Endothelial cell (in vitro differentiated cells): Measurements from ENCODE around the gene WSCD1. TPM values are rescaled to one million over a fixed set of nuclear protein-coding genes. Genes with fewer than 3 reads are reported as not detected.

ENCODE experiments used
- DNase-seq: peaks from one replicate; pipeline ENCODE4 v3.0.0; 2021; ENCODE audit warnings: low spot score
- H3K27ac Mint-ChIP-seq: one replicate; pipeline ENCODE4 v1.8.0; 2021; ENCODE audit warnings: mixed read lengths, inconsistent platforms; ENCODE audit not compliant: unreplicated experiment
- H3K27me3 Mint-ChIP-seq: one replicate; pipeline ENCODE4 v1.8.0; 2021; ENCODE audit warnings: mild to moderate bottlenecking, moderate library complexity, mixed read lengths, inconsistent platforms; ENCODE audit not compliant: unreplicated experiment
- H3K36me3 Mint-ChIP-seq: one replicate; pipeline ENCODE4 v1.8.0; 2021; ENCODE audit warnings: mild to moderate bottlenecking, low read depth, mixed read lengths, inconsistent platforms; ENCODE audit not compliant: unreplicated experiment
- H3K4me1 Mint-ChIP-seq: one replicate; pipeline ENCODE4 v1.8.0; 2021; ENCODE audit warnings: mild to moderate bottlenecking, mixed read lengths, inconsistent platforms; ENCODE audit not compliant: unreplicated experiment
- H3K4me3 Mint-ChIP-seq: one replicate; pipeline ENCODE4 v1.8.0; 2021; ENCODE audit warnings: mild to moderate bottlenecking, mixed read lengths, inconsistent platforms; ENCODE audit not compliant: unreplicated experiment
- H3K9me3 Mint-ChIP-seq: one replicate; pipeline ENCODE4 v1.8.0; 2021; ENCODE audit warnings: mixed read lengths, inconsistent platforms; ENCODE audit not compliant: unreplicated experiment
- total RNA-seq: library from RNA; stranded (reverse); fragmentation: NEBNext Ultra II Directional; extraction: Animal tissue kit (Norgen Biotek cat#: 25700); gene quantifications from one replicate; pipeline ENCODE4 v1.2.1, GENCODE V29; 2021; ENCODE audit not compliant: unreplicated experiment
- TF ChIP-seq, protein P1 (sequence below): fragments of 200-600 bp; sonication (generic); IDR thresholded peaks from one replicate; pipeline ENCODE4 v1.5.0; 2021; ENCODE audit warnings: antibody characterized with exemption; ENCODE audit not compliant: unreplicated experiment

Gene WSCD1
- total RNA-seq, 1 donor from 2014 or later = 43.9 TPM

- Mint-ChIP-seq H3K27ac (no peak overlapping the region), H3K9me3 (no peaks in the 10 kb centered on the region), H3K4me1 (peaks cover 20% of the 10 kb centered on the region), H3K36me3 (no peaks in the 10 kb centered on the region), H3K4me3 (no peak overlapping the region), H3K27me3 (peaks cover 1% of the 10 kb centered on the region)
- no peak for DNase-seq
- TF ChIP-seq, protein P1, sequence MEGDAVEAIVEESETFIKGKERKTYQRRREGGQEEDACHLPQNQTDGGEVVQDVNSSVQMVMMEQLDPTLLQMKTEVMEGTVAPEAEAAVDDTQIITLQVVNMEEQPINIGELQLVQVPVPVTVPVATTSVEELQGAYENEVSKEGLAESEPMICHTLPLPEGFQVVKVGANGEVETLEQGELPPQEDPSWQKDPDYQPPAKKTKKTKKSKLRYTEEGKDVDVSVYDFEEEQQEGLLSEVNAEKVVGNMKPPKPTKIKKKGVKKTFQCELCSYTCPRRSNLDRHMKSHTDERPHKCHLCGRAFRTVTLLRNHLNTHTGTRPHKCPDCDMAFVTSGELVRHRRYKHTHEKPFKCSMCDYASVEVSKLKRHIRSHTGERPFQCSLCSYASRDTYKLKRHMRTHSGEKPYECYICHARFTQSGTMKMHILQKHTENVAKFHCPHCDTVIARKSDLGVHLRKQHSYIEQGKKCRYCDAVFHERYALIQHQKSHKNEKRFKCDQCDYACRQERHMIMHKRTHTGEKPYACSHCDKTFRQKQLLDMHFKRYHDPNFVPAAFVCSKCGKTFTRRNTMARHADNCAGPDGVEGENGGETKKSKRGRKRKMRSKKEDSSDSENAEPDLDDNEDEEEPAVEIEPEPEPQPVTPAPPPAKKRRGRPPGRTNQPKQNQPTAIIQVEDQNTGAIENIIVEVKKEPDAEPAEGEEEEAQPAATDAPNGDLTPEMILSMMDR = no peak
These were observed 94.8 kb downstream of the WSCD1 start for GRCh38 chr17:6164996-6165395.

GRCh38 chr17:6165806-6166205 is 95.6 kb downstream of the WSCD1 start:
- Mint-ChIP-seq H3K27me3 (peaks cover 1% of the 10 kb centered on the region), H3K4me3 (no peak overlapping the region), H3K9me3 (no peaks in the 10 kb centered on the region), H3K27ac (no peak overlapping the region), H3K36me3 (peaks cover 2% of the 10 kb centered on the region), H3K4me1 (peaks cover 16% of the 10 kb centered on the region)
- no peak for DNase-seq
- TF ChIP-seq, protein P1 = no peak

DNA sequence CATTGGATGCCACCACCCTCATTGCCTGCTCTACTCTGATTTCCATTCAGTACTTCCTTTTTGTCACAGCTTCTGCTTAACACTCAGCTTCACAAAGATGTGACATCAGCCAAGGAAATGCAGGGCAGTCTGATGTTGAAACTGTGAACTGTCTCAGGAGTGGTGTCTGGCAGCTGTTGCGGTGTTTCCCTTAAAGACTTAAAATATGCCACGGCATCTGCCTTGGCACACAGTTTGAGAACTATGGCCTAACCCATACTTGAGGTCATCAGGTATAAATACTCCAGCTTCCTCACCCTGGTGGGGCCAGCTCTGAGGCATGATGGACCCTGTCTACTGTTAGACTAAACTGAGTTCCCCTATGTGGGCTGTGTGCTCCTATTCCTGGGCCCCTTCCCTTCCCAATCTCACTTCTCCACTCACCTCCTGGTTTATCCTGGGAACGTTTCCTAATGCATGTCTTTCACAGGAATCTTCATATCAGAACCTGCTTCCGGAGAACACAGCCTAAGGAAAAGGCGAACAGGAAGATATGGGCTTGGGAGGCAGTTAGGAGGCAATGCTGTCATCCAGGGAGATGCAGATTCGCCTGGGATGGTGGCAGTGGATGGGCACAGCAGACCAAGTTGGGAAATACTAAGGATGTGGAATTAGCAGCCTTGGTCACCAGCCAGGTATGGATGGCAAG is 96.5 kb downstream of the WSCD1 start:
- Mint-ChIP-seq H3K4me1 (peaks cover 16% of the 10 kb centered on the region), H3K4me3 (no peak overlapping the region), H3K36me3 (peaks cover 7% of the 10 kb centered on the region), H3K9me3 (no peaks in the 10 kb centered on the region), H3K27ac (no peak overlapping the region), H3K27me3 (peaks cover 1% of the 10 kb centered on the region)
- no peak for DNase-seq
- TF ChIP-seq, protein P1 = no peak

GRCh38 chr17:6168296-6168695 is 98.1 kb downstream of the WSCD1 start:
- H3K4me1 Mint-ChIP-seq = peaks cover 24% of the 10 kb centered on the region
- H3K9me3 Mint-ChIP-seq = no peaks in the 10 kb centered on the region
- H3K27me3 Mint-ChIP-seq = peaks cover 2% of the 10 kb centered on the region
- H3K27ac Mint-ChIP-seq = no peak overlapping the region
- H3K4me3 Mint-ChIP-seq = no peak overlapping the region
- TF ChIP-seq, protein P1 = no peak
- DNase-seq = no peak
- H3K36me3 Mint-ChIP-seq = peaks cover 7% of the 10 kb centered on the region

- Mint-ChIP-seq H3K4me1 (peaks cover 24% of the 10 kb centered on the region), H3K27ac (no peak overlapping the region), H3K9me3 (no peaks in the 10 kb centered on the region), H3K27me3 (peaks cover 2% of the 10 kb centered on the region), H3K36me3 (peaks cover 7% of the 10 kb centered on the region), H3K4me3 (no peak overlapping the region)
- DNase-seq = no peak
- TF ChIP-seq, protein P1 = no peak
These were observed 100.2 kb downstream of the WSCD1 start for GRCh38 chr17:6170349-6170748.
